ENCODE data around the gene IL1R1.
"Not testable (repeated sequence)": the region's sequence is repeated elsewhere in the genome, so short reads cannot be mapped to it uniquely, and the experiment has no call there.

IL1R1 gene

DNA sequence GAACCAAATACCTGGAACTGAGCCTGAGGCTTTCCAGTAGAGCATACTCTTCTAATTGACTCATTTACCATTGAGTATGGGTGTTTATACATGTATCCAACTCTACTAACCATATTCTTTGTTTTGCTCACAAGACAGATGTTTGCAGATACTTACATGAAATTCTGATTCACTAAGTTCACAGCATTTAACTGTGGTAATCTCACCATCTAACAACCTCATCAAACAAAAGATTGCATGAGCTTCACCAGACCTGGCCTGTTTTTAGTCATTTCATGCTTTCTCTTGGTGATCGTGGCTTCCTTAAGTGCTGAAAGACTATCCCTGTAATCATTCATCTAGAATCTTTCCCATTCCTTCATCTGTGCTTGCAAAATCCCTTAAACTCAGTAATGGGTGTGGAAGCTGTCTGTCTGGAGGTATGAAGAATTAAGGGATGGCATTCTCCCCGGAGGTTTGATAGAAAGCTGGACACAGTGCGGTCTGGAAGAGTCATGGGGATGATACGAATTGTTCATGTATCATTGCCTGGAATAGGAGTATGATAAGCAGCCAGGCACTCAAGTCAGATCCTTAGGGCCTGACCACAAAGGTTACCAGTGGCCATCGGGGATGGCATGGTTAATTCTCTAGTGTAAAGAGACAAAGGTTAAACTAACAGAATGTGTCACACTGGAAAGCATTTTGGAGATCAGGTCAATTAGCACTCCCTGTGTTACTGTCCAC is 42.0 kb upstream of the IL1R1 start:
- H4K20me1 ChIP-seq (ENCODE audit: insufficient read depth, low read length): no peaks in the 10 kb centered on the region

DNA sequence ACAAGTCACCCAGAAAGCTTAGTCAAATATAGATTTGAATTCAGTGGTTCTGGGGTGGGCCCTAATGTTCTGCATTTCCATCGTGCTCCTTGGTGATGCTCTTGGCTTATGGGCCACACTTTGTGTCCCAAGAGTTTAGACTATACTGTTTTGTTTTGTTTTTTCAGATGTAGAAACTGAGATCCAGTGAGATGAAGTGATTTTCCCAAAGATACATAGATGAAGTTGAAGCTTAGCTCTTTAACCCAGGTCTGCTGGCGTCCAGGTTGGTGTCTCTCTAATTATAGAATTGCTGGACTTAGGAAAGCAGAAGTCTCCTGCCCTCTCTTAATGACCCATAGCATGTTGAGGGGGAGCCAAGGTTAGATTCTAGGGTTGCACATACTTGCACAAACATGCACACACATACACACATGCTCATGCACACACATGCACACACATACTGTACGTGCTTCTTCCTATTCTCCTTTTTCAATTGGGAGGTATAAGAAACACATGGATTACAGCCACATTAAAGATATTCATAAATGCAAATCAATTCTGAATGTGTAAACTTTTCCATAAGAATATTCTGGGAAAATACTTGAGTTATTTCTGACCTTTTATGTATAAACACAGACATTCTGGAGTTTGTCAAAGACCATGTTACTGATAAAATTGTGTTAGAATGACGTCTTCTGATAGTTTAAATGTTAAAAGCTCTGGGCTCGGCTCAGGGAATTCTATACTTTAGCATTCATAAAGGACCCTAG is 41.3 kb upstream of the IL1R1 start:
- no peaks in the 10 kb centered on the region for H3K36me3 ChIP-seq (ENCODE audit: insufficient read depth, low read length)
- no peaks in the 10 kb centered on the region for H3K27me3 ChIP-seq (ENCODE audit: insufficient read depth, low read length)
- no peak overlapping the region for H3K4me3 ChIP-seq (ENCODE audit: low read depth, low read length, poor library complexity, severe bottlenecking)
- H3K4me2 ChIP-seq (ENCODE audit: low read length): no peak overlapping the region
- H3K9me3 ChIP-seq (ENCODE audit: low read length): no peaks in the 10 kb centered on the region
- H3K79me2 ChIP-seq (ENCODE audit: insufficient read depth, low read length): no peaks in the 10 kb centered on the region
- no peaks in the 10 kb centered on the region for H3K4me1 ChIP-seq (ENCODE audit: insufficient read depth, low read length, severe bottlenecking)
- H3K9ac ChIP-seq (ENCODE audit: low read length): no peak overlapping the region
- H2AFZ ChIP-seq (ENCODE audit: low read length): no peak overlapping the region
- TF ChIP-seq, protein P1, sequence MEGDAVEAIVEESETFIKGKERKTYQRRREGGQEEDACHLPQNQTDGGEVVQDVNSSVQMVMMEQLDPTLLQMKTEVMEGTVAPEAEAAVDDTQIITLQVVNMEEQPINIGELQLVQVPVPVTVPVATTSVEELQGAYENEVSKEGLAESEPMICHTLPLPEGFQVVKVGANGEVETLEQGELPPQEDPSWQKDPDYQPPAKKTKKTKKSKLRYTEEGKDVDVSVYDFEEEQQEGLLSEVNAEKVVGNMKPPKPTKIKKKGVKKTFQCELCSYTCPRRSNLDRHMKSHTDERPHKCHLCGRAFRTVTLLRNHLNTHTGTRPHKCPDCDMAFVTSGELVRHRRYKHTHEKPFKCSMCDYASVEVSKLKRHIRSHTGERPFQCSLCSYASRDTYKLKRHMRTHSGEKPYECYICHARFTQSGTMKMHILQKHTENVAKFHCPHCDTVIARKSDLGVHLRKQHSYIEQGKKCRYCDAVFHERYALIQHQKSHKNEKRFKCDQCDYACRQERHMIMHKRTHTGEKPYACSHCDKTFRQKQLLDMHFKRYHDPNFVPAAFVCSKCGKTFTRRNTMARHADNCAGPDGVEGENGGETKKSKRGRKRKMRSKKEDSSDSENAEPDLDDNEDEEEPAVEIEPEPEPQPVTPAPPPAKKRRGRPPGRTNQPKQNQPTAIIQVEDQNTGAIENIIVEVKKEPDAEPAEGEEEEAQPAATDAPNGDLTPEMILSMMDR (IDR thresholded peaks at IDR 0.05; ENCODE audit: low read length): no peak
- no peak for TF ChIP-seq EZH2 (IDR thresholded peaks at IDR 0.05; ENCODE audit: borderline replicate concordance, low read length)
- no peak overlapping the region for H3K27ac ChIP-seq (ENCODE audit: low read depth, low read length, poor library complexity, severe bottlenecking)
- H4K20me1 ChIP-seq (ENCODE audit: insufficient read depth, low read length): no peaks in the 10 kb centered on the region
- no peaks in the 10 kb centered on the region for H3K9me2 ChIP-seq (ENCODE audit: low read depth, low read length)
- no peaks in the 10 kb centered on the region for H3F3A ChIP-seq (ENCODE audit: insufficient read depth, low read length)

More for the DNA sequence above, 42.0 kb upstream of the IL1R1 start:
- Histone ChIP-seq H3K4me2 (ENCODE audit: low read length) (no peak overlapping the region), H3K4me1 (ENCODE audit: insufficient read depth, low read length, severe bottlenecking) (no peaks in the 10 kb centered on the region), H3K9ac (ENCODE audit: low read length) (no peak overlapping the region), H2AFZ (ENCODE audit: low read length) (no peak overlapping the region), H3F3A (ENCODE audit: insufficient read depth, low read length) (no peaks in the 10 kb centered on the region), H3K27ac (ENCODE audit: low read depth, low read length, poor library complexity, severe bottlenecking) (no peak overlapping the region), H3K36me3 (ENCODE audit: insufficient read depth, low read length) (no peaks in the 10 kb centered on the region), H3K4me3 (ENCODE audit: low read depth, low read length, poor library complexity, severe bottlenecking) (no peak overlapping the region), H3K9me2 (ENCODE audit: low read depth, low read length) (no peaks in the 10 kb centered on the region), H3K79me2 (ENCODE audit: insufficient read depth, low read length) (no peaks in the 10 kb centered on the region), H3K27me3 (ENCODE audit: insufficient read depth, low read length) (no peaks in the 10 kb centered on the region), H3K9me3 (ENCODE audit: low read length) (no peaks in the 10 kb centered on the region)
- no peak for TF ChIP-seq EZH2 (IDR thresholded peaks at IDR 0.05; ENCODE audit: borderline replicate concordance, low read length)
- TF ChIP-seq, protein P1 (IDR thresholded peaks at IDR 0.05; ENCODE audit: low read length): no peak

DNA sequence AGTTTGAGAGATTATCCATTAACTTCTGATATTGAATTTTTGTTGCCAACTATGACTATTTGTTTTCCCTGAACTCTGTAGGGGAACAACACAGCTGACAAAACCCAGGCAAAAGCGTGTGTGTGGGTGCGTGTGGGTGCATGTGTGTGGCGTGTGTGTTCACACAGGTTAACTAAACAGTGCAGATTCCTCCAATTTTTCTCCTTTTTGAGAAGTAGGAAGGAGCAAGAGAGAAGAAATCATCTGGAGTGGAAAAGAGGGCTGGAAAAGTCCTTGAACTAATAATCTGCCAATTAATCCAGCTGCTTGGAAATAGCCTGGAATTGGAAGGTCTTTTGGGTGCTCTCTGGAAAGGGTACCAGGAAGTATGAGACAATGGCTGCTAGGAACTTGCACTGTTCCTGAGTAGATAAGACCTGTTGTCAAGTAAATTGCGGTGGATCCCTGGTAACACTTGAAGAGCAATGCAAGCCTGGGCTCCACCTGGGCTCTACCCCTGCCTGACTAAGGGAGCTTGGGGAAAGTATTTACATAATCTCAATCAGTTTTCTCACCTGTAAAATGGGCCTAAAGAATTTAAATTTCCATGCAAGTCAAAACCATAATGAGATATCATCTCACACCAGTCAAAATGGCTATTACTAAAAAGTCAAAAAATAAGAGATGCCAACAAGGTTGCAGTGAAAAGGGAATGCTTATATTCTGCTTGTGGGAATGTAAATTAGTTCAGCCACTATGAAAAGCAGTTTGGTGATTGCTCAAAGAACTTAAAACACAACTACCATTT is 40.5 kb upstream of the IL1R1 start:
- no peaks in the 10 kb centered on the region for H3K79me2 ChIP-seq (ENCODE audit: insufficient read depth, low read length)
- H3F3A ChIP-seq (ENCODE audit: insufficient read depth, low read length): no peaks in the 10 kb centered on the region
- no peaks in the 10 kb centered on the region for H3K27me3 ChIP-seq (ENCODE audit: insufficient read depth, low read length)
- H4K20me1 ChIP-seq (ENCODE audit: insufficient read depth, low read length): no peaks in the 10 kb centered on the region
- no peak overlapping the region for H3K4me3 ChIP-seq (ENCODE audit: low read depth, low read length, poor library complexity, severe bottlenecking)
- no peaks in the 10 kb centered on the region for H3K9me2 ChIP-seq (ENCODE audit: low read depth, low read length)
- H3K4me2 ChIP-seq (ENCODE audit: low read length): no peak overlapping the region
- H2AFZ ChIP-seq (ENCODE audit: low read length): no peak overlapping the region
- TF ChIP-seq EZH2 (IDR thresholded peaks at IDR 0.05; ENCODE audit: borderline replicate concordance, low read length): no peak
- TF ChIP-seq, protein P1 (IDR thresholded peaks at IDR 0.05; ENCODE audit: low read length): no peak
- H3K9me3 ChIP-seq (ENCODE audit: low read length): no peaks in the 10 kb centered on the region
- no peaks in the 10 kb centered on the region for H3K4me1 ChIP-seq (ENCODE audit: insufficient read depth, low read length, severe bottlenecking)
- no peak overlapping the region for H3K27ac ChIP-seq (ENCODE audit: low read depth, low read length, poor library complexity, severe bottlenecking)
- no peak overlapping the region for H3K9ac ChIP-seq (ENCODE audit: low read length)
- H3K36me3 ChIP-seq (ENCODE audit: insufficient read depth, low read length): no peaks in the 10 kb centered on the region

DNA sequence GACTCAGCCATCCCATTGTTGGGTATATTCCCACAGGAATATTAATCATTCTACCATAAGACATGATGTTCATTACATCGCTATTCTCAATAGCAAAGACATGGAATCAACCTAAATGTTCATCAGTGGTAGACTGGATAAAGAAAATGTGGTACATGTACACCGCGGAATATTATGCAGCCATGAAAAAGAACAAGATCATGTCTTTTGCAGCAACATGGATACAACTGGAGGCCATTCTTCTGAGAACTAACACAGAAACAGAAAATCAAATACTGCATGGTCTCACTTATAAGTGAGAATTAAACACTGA is 40.0 kb upstream of the IL1R1 start:
- H3K4me3 ChIP-seq (ENCODE audit: low read depth, low read length, poor library complexity, severe bottlenecking); H3K4me1 ChIP-seq (ENCODE audit: insufficient read depth, low read length, severe bottlenecking); H4K20me1 ChIP-seq (ENCODE audit: insufficient read depth, low read length); H3K36me3 ChIP-seq (ENCODE audit: insufficient read depth, low read length); H3K9me3 ChIP-seq (ENCODE audit: low read length); H3K79me2 ChIP-seq (ENCODE audit: insufficient read depth, low read length); H2AFZ ChIP-seq (ENCODE audit: low read length); H3F3A ChIP-seq (ENCODE audit: insufficient read depth, low read length); H3K9ac ChIP-seq (ENCODE audit: low read length); H3K27me3 ChIP-seq (ENCODE audit: insufficient read depth, low read length); H3K4me2 ChIP-seq (ENCODE audit: low read length); H3K27ac ChIP-seq (ENCODE audit: low read depth, low read length, poor library complexity, severe bottlenecking); H3K9me2 ChIP-seq (ENCODE audit: low read depth, low read length): not testable (repeated sequence)

All from OCI-LY1 (cell line).